Kidney (tissue), 14 donors: ENCODE results near the gene ISG15. TPM values are rescaled to one million over a fixed set of nuclear protein-coding genes. Genes with fewer than 3 reads are reported as not detected.
"Not testable (repeated sequence)": the region's sequence is repeated elsewhere in the genome, so short reads cannot be mapped to it uniquely, and the experiment has no call there.

Experiments used
- DNase-seq, 5 donors: peaks; one replicate each; pipeline ENCODE4 v3.0.0-alpha.2; 2013 to 2020
- FAIRE-seq: peaks from 2 replicates; lab custom pipeline; 2012; peaks lifted over from hg19 to GRCh38; lab: Jason Lieb, UNC
- H3K27ac ChIP-seq, 2 donors: one replicate each; pipeline ENCODE4 v1.7.0; 2013; ENCODE audit warnings: low read depth in 2 of 2, low read length in 2 of 2, inconsistent platforms in 1 of 2
- H3K27me3 ChIP-seq: one replicate; pipeline ENCODE4 v1.7.1; 2013; ENCODE audit warnings: low read length, inconsistent platforms; ENCODE audit not compliant: control insufficient read depth, insufficient read depth
- H3K36me3 ChIP-seq, 3 donors: one replicate each; pipeline versions ENCODE4 v1.7.0 to v1.7.1; 2013; ENCODE audit warnings: low read length in 3 of 3, control low read depth in 1 of 3, inconsistent platforms in 1 of 3; ENCODE audit not compliant: insufficient read depth in 3 of 3, control insufficient read depth in 2 of 3
- H3K4me1 ChIP-seq, 3 donors: one replicate each; pipeline versions ENCODE4 v1.7.0 to v1.7.1; 2013; ENCODE audit warnings: low read length in 3 of 3, inconsistent platforms in 1 of 3, low read depth in 1 of 3; ENCODE audit not compliant: control insufficient read depth in 2 of 3, insufficient read depth in 2 of 3
- H3K4me3 ChIP-seq, 3 donors: one replicate each; pipeline versions ENCODE4 v1.7.0 to v1.8.1; 2013; ENCODE audit warnings: low read length in 3 of 3, control low read depth in 1 of 3, inconsistent platforms in 1 of 3
- H3K9ac ChIP-seq, 3 donors: one replicate each; pipeline versions ENCODE4 v1.7.0 to v1.7.1; 2013; ENCODE audit warnings: low read length in 3 of 3, control low read depth in 1 of 3, inconsistent platforms in 1 of 3
- H3K9me3 ChIP-seq, 3 donors: one replicate each; pipeline versions ENCODE4 v1.7.0 to v1.7.1; 2013; ENCODE audit warnings: low read length in 3 of 3, control low read depth in 1 of 3, inconsistent platforms in 1 of 3; ENCODE audit not compliant: control insufficient read depth in 2 of 3, insufficient read depth in 1 of 3
- CTCF ChIP-seq: IDR thresholded peaks from 3 replicates; pipeline ENCODE4 v1.5.1; 2012; ENCODE audit warnings: mild to moderate bottlenecking, moderate library complexity, borderline replicate concordance; ENCODE audit not compliant: insufficient read depth; ENCODE audit errors: extremely low read depth
- intact Hi-C: fragments of 100-400 bp; cut with DNase I; formaldehyde crosslinking; loops from one replicate; pipeline ENCODE4 v1.11.1; 2022
- polyA plus RNA-seq: library from polyadenylated mRNA; stranded (reverse); fragments of 350-450 nt; fragmentation: Illumina TruSeq; extraction: RNeasy Lipid Tissue Mini Kit (QIAGEN cat#74804); gene quantifications from one replicate; pipeline ENCODE4 v1.2.3, GENCODE V29; 2014; ENCODE audit warnings: low read depth, low replicate concordance; ENCODE audit not compliant: insufficient read depth
- total RNA-seq: library from RNA; stranded (reverse); fragmentation: NEBNext Ultra II Directional; extraction: Animal tissue kit (Norgen Biotek cat#: 25700); gene quantifications from one replicate; pipeline ENCODE4 v1.2.1, GENCODE V29; 2021
- donor health status: control.
- donor health status: control.
- donor health status: control.
- donor health status: control.
- donor health status: control.
- donor health status: DM: yes; HTN: yes; CAD: no.
- donor health status: Normal renal cell carcinoma (clear cell type).

Gene ISG15
- total and polyA plus RNA-seq, 2 donors from 2014 or later = 23.9 to 65.9 TPM

- Histone ChIP-seq H3K36me3 (no peaks in the 10 kb centered on the region), H3K4me1 (no peaks in the 10 kb centered on the region), H3K9me3 (peaks cover 0 to 4% (median 0%) of the 10 kb centered on the region in 3 donors), H3K9ac (no peak overlapping the region), H3K4me3 (no peak overlapping the region), H3K27ac (no peak overlapping the region), H3K27me3 (no peaks in the 10 kb centered on the region)
- intact Hi-C loops = no loop called here
- no peak for FAIRE-seq
- DNase-seq = no peak
- no peak for TF ChIP-seq CTCF
These were observed 20.9 kb upstream of the ISG15 start for GRCh38 chr1:992362-992761.

- DNase-seq (peak in 1 of 5 donors; percentile 68), FAIRE-seq (no peak)
- TF ChIP-seq CTCF = no peak
- Histone ChIP-seq H3K27ac (no peak overlapping the region), H3K4me1 (peaks cover 0 to 2% (median 0%) of the 10 kb centered on the region in 3 donors), H3K36me3 (no peaks in the 10 kb centered on the region), H3K9me3 (peaks cover 0 to 4% (median 0%) of the 10 kb centered on the region in 3 donors), H3K27me3 (no peaks in the 10 kb centered on the region), H3K9ac (no peak overlapping the region), H3K4me3 (no peak overlapping the region)
- intact Hi-C loops = no loop called here
These were observed 19.8 kb upstream of the ISG15 start for GRCh38 chr1:993379-993995.

- intact Hi-C loops, H3K9me3 ChIP-seq, H3K27ac ChIP-seq, H3K27me3 ChIP-seq, H3K4me3 ChIP-seq, H3K9ac ChIP-seq, H3K4me1 ChIP-seq, H3K36me3 ChIP-seq, FAIRE-seq: not testable (repeated sequence)
- peak in 2 of 5 donors; percentile 29 to 32 for DNase-seq
These were observed 18.8 kb upstream of the ISG15 start for GRCh38 chr1:994546-994945.

GRCh38 chr1:995665-996633, 17.3 kb upstream of the ISG15 start:
- H3K27me3 ChIP-seq = no peaks in the 10 kb centered on the region
- FAIRE-seq = no peak
- intact Hi-C loops = no loop called here

More at GRCh38 chr1:995665-996633, 17.3 kb upstream of the ISG15 start:
- Histone ChIP-seq H3K27ac (no peak overlapping the region), H3K36me3 (no peaks in the 10 kb centered on the region), H3K4me1 (peaks cover 0 to 6% (median 0%) of the 10 kb centered on the region in 3 donors), H3K4me3 (no peak overlapping the region), H3K9me3 (peaks cover 0 to 4% (median 0%) of the 10 kb centered on the region in 3 donors), H3K9ac (no peak overlapping the region)
- TF ChIP-seq CTCF = no peak
- peak in 2 of 5 donors; percentile 53 to 70 for DNase-seq
